Measurements from ENCODE around the gene HLA-DOB.
"Not testable (repeated sequence)": the region's sequence is repeated elsewhere in the genome, so short reads cannot be mapped to it uniquely, and the experiment has no call there.

Gene HLA-DOB

GRCh38 chr6:32807020-32807580 lies 9.7 kb downstream of the HLA-DOB start:
- DNase-seq: no peak

- DNase-seq: not testable (repeated sequence)
Measured at GRCh38 chr6:32805404-32805803, 11.4 kb downstream of the HLA-DOB start.

GRCh38 chr6:32803416-32803815 lies 13.4 kb downstream of the HLA-DOB start:
- DNase-seq: no peak

- DNase-seq: no peak
Measured at GRCh38 chr6:32799740-32800139, 17.1 kb downstream of the HLA-DOB start.

GRCh38 chr6:32799168-32799567 lies 17.6 kb downstream of the HLA-DOB start:
- no peak for DNase-seq

- DNase-seq: peak; percentile 71
Measured at GRCh38 chr6:32796848-32797776, 19.7 kb downstream of the HLA-DOB start.

GRCh38 chr6:32794510-32794909 lies 22.3 kb downstream of the HLA-DOB start:
- no peak for DNase-seq

- DNase-seq: no peak
Measured at GRCh38 chr6:32792901-32793435, 23.8 kb downstream of the HLA-DOB start.

- DNase-seq: no peak
Measured at GRCh38 chr6:32790306-32790705, 26.5 kb downstream of the HLA-DOB start.

GRCh38 chr6:32785781-32786533 lies 30.8 kb downstream of the HLA-DOB start:
- peak; percentile 54 for DNase-seq

- not testable (repeated sequence) for DNase-seq
Measured at GRCh38 chr6:32782923-32783322, 33.9 kb downstream of the HLA-DOB start.

- DNase-seq: no peak
Measured at GRCh38 chr6:32779036-32779435, 37.8 kb downstream of the HLA-DOB start.

GRCh38 chr6:32775071-32775470 lies 41.7 kb downstream of the HLA-DOB start:
- no peak for DNase-seq

GRCh38 chr6:32774426-32774825 lies 42.4 kb downstream of the HLA-DOB start:
- no peak for DNase-seq

GRCh38 chr6:32772656-32773055 lies 44.1 kb downstream of the HLA-DOB start:
- no peak for DNase-seq

- DNase-seq: no peak
Measured at GRCh38 chr6:32764048-32764447, 52.8 kb downstream of the HLA-DOB start.

GRCh38 chr6:32763421-32763820 lies 53.4 kb downstream of the HLA-DOB start, which contains the start of gene HLA-DQB2:
HLA-DQB2 (minus strand) TSS chr6:32763532; CDS start chr6:32763470, 62 bp downstream.
- no peak for DNase-seq

Measured in activated CD4-positive, alpha-beta T cell treated with anti-CD3 and anti-CD28 coated beads, Interleukin-2, amount 50 U/mL, for 16 hours (primary cell).